ENCODE results near the gene TMEM131L.
A peak's percentile ranks its signal among the peaks of the same experiment; 100 is the strongest.
"Not testable (repeated sequence)": the region's sequence is repeated elsewhere in the genome, so short reads cannot be mapped to it uniquely, and the experiment has no call there.

Gene TMEM131L, protein sequence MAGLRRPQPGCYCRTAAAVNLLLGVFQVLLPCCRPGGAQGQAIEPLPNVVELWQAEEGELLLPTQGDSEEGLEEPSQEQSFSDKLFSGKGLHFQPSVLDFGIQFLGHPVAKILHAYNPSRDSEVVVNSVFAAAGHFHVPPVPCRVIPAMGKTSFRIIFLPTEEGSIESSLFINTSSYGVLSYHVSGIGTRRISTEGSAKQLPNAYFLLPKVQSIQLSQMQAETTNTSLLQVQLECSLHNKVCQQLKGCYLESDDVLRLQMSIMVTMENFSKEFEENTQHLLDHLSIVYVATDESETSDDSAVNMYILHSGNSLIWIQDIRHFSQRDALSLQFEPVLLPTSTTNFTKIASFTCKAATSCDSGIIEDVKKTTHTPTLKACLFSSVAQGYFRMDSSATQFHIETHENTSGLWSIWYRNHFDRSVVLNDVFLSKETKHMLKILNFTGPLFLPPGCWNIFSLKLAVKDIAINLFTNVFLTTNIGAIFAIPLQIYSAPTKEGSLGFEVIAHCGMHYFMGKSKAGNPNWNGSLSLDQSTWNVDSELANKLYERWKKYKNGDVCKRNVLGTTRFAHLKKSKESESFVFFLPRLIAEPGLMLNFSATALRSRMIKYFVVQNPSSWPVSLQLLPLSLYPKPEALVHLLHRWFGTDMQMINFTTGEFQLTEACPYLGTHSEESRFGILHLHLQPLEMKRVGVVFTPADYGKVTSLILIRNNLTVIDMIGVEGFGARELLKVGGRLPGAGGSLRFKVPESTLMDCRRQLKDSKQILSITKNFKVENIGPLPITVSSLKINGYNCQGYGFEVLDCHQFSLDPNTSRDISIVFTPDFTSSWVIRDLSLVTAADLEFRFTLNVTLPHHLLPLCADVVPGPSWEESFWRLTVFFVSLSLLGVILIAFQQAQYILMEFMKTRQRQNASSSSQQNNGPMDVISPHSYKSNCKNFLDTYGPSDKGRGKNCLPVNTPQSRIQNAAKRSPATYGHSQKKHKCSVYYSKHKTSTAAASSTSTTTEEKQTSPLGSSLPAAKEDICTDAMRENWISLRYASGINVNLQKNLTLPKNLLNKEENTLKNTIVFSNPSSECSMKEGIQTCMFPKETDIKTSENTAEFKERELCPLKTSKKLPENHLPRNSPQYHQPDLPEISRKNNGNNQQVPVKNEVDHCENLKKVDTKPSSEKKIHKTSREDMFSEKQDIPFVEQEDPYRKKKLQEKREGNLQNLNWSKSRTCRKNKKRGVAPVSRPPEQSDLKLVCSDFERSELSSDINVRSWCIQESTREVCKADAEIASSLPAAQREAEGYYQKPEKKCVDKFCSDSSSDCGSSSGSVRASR (N-terminal part only)

DNA sequence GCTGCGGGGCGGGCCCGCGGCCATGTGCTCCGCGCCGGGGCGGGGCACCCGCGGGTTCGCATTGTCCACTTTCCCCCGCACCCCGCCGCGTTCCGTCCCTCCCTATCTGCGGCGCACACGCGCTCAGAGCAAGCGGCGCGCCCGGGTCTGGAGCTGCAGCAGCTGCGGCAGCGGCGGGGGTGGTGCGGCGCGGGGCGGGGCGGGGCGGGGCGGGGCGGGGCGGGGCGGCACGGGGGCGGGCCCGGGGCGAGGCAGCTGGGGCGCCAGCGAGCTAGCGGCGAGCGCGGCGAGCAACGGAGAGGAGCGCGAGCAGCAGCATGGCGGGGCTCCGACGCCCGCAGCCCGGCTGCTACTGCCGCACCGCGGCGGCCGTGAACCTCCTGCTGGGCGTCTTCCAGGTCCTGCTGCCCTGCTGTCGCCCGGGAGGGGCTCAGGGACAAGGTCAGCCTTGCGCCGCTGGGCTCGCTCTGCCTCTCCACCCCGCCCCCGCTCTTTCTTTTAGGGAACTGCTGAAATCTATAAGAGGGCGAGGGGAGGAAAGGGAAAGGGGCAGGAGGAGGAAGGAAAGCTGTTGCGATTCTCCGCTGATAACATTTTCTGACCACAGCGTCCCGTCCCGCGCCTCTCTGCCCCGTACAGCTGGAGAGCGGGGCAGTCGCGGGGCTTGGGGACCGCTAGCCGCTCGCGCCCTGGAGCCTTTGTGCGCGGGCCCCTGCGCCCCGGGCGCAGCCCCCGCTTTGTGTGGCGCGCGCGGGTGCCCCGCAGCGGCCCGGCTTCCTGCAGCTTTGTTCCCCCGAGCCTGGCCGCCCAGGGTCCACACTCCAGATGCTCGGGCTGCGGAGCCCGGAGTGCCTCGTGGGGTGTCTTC lies at the start of gene TMEM131L:
Gene TMEM131L (plus strand): TSS at position 280 of the 868 bp plus-strand sequence. CDS start 38 bp downstream, at position 318.
- peak; percentile 67 for DNase-seq

GRCh38 chr4:153416456-153416855 lies 49.7 kb upstream of the TMEM131L start:
- not testable (repeated sequence) for DNase-seq

DNA sequence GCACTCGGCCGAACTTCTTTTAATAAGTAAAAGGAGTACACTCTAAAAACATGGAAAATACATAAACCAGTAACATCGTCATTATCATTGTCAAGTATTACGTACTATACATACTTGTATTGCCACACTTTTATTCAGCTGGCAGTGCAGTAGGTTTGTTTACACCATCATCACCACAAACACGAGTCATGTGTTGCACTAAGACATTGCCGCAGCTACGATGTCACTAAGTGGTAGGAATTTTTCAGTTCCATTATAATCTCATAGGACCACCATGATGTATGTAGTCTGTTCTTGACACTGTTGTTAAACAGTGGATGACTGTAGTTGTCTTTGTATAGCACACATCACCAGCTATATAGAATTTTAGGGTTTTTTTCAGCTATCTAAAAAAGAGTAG lies 48.0 kb upstream of the TMEM131L start:
- DNase-seq, result no peak

DNA sequence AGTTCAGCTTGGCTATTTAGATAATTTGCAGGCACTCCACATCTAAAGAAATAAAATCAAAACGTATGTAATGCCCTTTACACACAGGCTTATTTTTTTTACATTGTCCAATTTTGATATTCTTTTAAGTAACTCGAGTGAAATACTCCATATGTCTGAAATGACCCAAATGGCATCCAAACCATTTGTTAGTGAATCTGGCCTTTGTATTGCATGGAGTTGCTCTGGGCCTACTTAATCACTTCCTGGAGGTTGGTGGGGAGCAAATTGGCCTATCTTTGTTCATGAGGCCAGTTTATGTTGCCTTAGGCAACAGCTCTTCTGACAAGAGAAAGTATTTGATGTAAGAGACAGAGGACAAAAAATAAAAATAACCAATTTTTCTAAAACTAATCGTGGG lies 47.6 kb upstream of the TMEM131L start:
- DNase-seq, result no peak

DNA sequence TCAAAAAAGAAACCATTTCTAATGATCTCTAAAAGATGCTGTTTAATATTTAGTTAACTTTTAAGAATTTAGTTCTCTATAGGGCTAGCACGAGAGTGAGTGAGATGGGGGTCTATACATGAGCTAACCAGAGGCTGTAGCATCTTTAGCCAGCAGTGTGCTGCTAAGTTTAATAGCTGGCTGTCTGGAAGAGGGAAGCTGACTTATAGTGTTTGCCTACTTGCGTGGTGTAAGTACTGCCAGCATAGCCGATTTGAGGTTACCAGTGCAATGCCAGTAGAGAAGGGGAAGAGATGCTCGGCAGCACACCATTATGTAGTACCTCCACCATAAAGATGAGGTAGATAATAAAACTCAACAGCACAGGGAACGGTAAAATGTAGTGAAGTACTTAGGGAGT lies 47.1 kb upstream of the TMEM131L start:
- no peak for DNase-seq

DNA sequence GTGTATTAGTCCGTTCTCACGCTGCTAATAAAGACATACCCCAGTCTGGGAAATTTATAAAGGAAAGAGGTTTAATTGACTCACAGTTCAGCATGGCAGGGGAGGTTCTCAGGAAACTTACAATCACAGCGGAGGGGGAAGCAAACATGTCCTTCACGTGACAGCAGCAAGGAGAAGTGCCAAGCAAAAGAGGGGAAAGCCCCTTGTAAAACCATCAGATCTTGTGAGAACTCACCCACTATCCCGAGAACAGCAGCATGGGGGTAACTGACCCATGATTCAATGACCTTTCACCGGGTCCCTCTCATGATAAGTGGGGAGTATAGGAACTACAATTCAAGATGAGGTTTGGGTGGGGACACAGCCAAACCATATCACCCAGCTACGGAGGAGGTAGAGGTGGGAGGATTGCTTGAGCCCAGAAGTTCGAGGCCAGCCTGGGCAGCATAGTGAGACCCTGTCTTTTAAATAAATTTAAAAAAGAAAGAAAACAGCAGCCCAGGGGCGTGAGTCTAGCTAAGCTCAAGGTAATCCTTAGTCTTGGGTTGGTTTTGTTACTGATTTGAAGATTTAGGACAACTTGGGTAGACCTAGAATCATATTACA lies 46.4 kb upstream of the TMEM131L start:
- no peak for DNase-seq

DNA sequence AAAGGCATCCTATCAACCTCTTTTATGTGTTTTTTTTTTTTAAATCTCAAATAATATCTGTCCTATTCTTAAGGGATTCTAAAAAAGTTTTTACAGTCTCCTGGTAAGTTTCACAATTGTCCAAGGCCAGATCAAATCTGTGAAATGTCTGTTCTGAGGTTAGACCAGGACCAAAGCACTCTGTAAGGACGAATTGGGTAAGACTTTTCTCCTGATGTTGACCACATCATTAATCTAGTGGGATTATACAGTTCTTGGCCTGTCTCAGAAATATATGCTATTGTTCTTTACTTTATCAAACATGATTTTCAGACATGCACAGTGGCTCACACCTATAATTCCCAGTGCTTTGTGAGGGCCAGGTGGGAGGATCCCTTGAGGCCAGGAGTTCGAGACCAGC lies 45.8 kb upstream of the TMEM131L start:
- no peak for DNase-seq

DNA sequence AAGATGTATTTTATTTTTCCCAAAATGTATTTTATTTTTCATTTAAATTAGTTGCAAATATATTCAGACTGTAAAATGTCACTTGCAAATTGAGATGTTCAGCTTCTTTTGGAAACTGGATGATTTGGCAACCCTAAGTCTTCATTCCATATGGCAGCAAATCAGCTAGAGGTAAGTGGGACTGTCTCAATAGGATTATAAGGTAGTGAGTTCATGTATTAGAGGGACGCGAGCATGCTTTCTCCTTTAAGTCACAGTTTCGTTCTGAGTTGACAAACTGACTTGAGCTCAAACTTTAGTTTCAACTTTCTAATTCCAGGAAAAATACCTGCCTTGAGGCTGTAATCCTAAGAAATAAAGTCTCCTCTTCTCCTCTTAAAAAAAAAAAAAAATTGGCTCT lies 44.2 kb upstream of the TMEM131L start:
- no peak for DNase-seq

- DNase-seq, result no peak
Observed at GRCh38 chr4:153426207-153426885, 39.8 kb upstream of the TMEM131L start.

- no peak for DNase-seq
Observed at GRCh38 chr4:153427363-153428071, 38.6 kb upstream of the TMEM131L start.

DNA sequence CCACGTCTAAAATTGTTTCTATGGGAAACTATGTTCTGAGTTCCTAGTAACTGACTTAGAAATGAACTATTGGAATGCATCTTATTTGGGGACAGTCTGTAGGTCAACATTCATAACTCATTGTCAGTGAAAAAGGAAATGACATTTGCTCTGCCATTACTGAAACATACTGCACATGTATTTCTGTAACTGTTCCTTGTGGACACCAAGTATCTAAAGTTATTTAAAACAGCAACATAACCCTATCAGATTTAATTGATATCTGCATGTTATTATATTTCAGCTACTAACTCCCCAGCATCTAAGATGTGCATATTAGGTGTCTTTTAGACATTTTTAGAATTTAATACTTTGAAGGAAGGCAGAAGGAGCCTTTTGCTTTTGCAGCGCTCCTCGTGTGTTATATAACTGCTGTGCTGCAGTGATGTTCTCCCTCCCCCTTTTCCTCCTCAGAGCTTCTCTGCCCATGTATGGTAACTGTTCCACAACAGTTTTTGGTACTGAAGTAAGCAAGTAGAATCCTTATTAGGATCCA lies 37.2 kb upstream of the TMEM131L start:
- no peak for DNase-seq

DNA sequence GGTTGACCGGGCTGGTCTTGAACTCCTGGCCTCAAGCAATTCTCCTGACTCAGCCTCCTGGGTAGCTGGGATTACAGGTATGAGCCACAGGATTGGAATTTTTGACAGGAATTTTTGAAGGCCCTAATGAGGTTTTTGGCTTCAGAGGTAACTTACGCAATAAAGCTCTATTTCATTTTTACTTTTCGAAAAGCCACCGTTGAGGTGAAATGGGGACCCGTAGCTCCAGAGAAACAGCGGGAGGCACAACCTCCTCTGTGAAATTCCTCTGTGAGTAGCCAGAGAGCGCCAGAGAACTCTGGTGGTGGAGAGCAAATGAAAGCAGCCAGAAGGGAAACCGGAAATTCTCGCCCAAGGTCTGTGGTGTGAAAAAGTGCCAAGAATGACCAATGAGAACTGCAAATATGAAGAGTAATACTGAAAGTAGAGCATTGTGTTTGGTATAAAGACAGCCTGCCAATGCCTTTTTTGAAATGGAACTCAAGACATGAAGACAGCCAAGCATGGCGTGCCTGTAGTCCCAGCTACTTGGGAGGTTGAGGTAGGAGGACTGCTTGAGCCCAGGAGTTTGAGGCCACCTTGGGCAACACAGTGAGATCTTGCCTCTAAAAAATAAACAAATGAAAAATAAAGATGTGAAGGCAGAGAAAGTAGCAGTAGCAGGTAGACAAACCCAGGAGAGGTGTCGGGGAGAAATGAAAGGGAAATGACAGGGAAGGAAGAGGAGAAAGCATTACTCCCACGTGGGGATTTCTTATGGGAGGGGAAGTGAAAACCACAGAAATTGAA lies 33.0 kb upstream of the TMEM131L start:
- peak; percentile 42 for DNase-seq

- DNase-seq, result no peak
Observed at GRCh38 chr4:153433754-153434105, 32.4 kb upstream of the TMEM131L start.

DNA sequence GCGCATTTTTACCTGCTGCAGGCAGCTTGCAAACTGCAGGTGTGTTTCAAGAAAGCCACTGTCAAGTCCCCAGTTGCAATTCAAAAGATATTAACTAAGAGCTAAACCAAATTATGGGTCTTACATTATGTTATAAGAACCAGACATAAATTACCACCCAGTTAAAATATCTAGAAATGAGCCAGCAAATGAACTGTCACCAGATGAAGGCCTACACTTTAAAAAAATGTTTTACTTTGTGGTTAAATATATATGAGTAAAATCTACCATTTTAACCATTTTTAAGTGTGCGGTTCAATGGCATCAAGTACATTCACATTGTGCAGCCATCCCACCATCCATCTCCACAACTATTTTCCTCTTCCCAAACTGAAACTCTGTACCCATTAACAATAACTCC lies 32.0 kb upstream of the TMEM131L start:
- no peak for DNase-seq

- peak; percentile 19 for DNase-seq
Observed at GRCh38 chr4:153438916-153439756, 27.0 kb upstream of the TMEM131L start.

- no peak for DNase-seq
Observed at GRCh38 chr4:153439831-153440230, 26.3 kb upstream of the TMEM131L start.

DNA sequence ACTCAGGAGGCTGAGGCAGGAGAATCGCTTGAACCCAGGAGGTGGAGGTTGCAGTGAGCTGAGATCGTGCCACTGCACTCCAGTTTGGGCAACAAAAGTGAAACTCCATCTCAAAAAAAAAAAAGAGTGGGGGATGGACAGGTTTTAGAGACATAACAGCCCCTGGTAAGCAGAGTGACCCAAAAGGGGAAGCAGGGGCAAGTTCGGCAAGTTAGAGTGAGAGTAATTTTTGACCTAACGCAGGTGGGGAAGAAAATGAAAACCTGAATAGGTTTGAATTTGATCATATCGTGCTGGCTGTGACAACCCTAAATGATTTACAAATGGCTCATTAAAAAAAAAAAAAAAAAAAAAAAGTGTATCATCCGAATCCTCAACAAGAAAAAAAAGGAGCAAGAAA lies 25.7 kb upstream of the TMEM131L start:
- DNase-seq, result no peak
